NCI-H1105 (cell line): ENCODE measurements around the gene SDK1.
"Not testable (repeated sequence)": the region's sequence is repeated elsewhere in the genome, so short reads cannot be mapped to it uniquely, and the experiment has no call there.

ENCODE experiments used
- DNase-seq: peaks from one replicate; lab custom pipeline; 2025; lab: John Stamatoyannopoulos, UW

The SDK1 gene

GRCh38 chr7:3955751-3956696 is 655.0 kb downstream of the SDK1 start:
- peak; percentile 63 for DNase-seq

- no peak for DNase-seq
Observed at GRCh38 chr7:3956949-3957348, 655.9 kb downstream of the SDK1 start.

GRCh38 chr7:3957472-3958108 is 656.5 kb downstream of the SDK1 start:
- no peak for DNase-seq

GRCh38 chr7:3958109-3958483 is 657.0 kb downstream of the SDK1 start:
- DNase-seq, result no peak

GRCh38 chr7:3959364-3959763 is 658.3 kb downstream of the SDK1 start:
- DNase-seq, result no peak

GRCh38 chr7:3960050-3960763 is 659.2 kb downstream of the SDK1 start:
- no peak for DNase-seq

GRCh38 chr7:3960942-3961341 is 659.9 kb downstream of the SDK1 start:
- no peak for DNase-seq

GRCh38 chr7:3961857-3962503 is 660.9 kb downstream of the SDK1 start:
- no peak for DNase-seq

- DNase-seq, result not testable (repeated sequence)
Observed at GRCh38 chr7:3963768-3964167, 662.7 kb downstream of the SDK1 start.

GRCh38 chr7:3964980-3965606 is 664.0 kb downstream of the SDK1 start:
- no peak for DNase-seq

- DNase-seq, result no peak
Observed at GRCh38 chr7:3965794-3966395, 664.8 kb downstream of the SDK1 start.

- DNase-seq, result no peak
Observed at GRCh38 chr7:3968234-3968633, 667.2 kb downstream of the SDK1 start.

GRCh38 chr7:3969286-3969685 is 668.2 kb downstream of the SDK1 start:
- no peak for DNase-seq

- DNase-seq, result no peak
Observed at GRCh38 chr7:3971323-3971722, 670.3 kb downstream of the SDK1 start.

GRCh38 chr7:3973264-3973663 is 672.2 kb downstream of the SDK1 start:
- DNase-seq, result no peak

- DNase-seq, result no peak
Observed at GRCh38 chr7:3974329-3974728, 673.3 kb downstream of the SDK1 start.

- DNase-seq, result no peak
Observed at GRCh38 chr7:3975371-3975770, 674.3 kb downstream of the SDK1 start.

GRCh38 chr7:3977391-3977790 is 676.3 kb downstream of the SDK1 start:
- no peak for DNase-seq

GRCh38 chr7:3978839-3979238 is 677.8 kb downstream of the SDK1 start:
- DNase-seq, result no peak

- DNase-seq, result no peak
Observed at GRCh38 chr7:3979611-3980299, 678.7 kb downstream of the SDK1 start.

- no peak for DNase-seq
Observed at GRCh38 chr7:3980300-3980643, 679.2 kb downstream of the SDK1 start.
